OCI-LY1 (cell line): ENCODE data around the gene STYXL1.

Experiments
- CTCF ChIP-seq: fragments of 200-600 bp; sonication (generic), shearing (Covaris generic); IDR thresholded peaks from 2 replicates; pipeline ENCODE4 v1.5.1; 2017; ENCODE audit warnings: mild to moderate bottlenecking, antibody characterized with exemption, low read length, moderate library complexity, mixed read lengths
- EZH2 ChIP-seq: fragments of 200-600 bp; sonication (generic), shearing (Covaris generic); IDR thresholded peaks from 2 replicates; pipeline ENCODE4 v1.8.0; 2017; ENCODE audit warnings: borderline replicate concordance, mixed run types, mild to moderate bottlenecking, antibody characterized with exemption, low read length, moderate library complexity, mixed read lengths

GRCh38 chr7:76065016-76065612 is 17.3 kb upstream of the STYXL1 start:
- TF ChIP-seq EZH2 = no peak
- TF ChIP-seq CTCF = no peak
